Right lobe of liver (tissue), 6 donors: ENCODE measurements around the gene THADA. TPM values are rescaled to one million over a fixed set of nuclear protein-coding genes. Genes with fewer than 3 reads are reported as not detected.

Source experiments
- ATAC-seq, 4 donors: fragments of 200-7000 bp; cut with Tn5 transposase; one replicate each; pipeline ENCODE4 v1.9.1; 2020; ENCODE audit warnings: mild to moderate bottlenecking in 4 of 4, moderate library complexity in 4 of 4
- DNase-seq, 3 donors: peaks; one replicate each; pipeline ENCODE4 v3.0.0-alpha.2; 2020
- H3K27ac ChIP-seq, 3 donors: fragments of 200-600 bp; one replicate each; pipeline ENCODE4 v1.8.0; 2022
- H3K27me3 ChIP-seq, 2 donors: fragments of 200-600 bp; one replicate each; pipeline ENCODE4 v1.8.0; 2022
- H3K36me3 ChIP-seq, 4 donors: fragments of 200-600 bp; sonication (generic) in 1 of 4; one replicate each; pipeline versions ENCODE4 v1.5.1 to v1.8.0; 2017 to 2022; ENCODE audit warnings: control low read depth in 1 of 4
- H3K4me1 ChIP-seq, 4 donors: fragments of 200-600 bp; sonication (generic) in 1 of 4; one replicate each; pipeline versions ENCODE4 v1.5.1 to v1.8.0; 2017 to 2022; ENCODE audit warnings: control low read depth in 1 of 4
- H3K4me3 ChIP-seq, 3 donors: fragments of 200-600 bp; one replicate each; pipeline ENCODE4 v1.8.0; 2022
- H3K9me3 ChIP-seq, 4 donors: fragments of 200-600 bp; sonication (generic) in 1 of 4; one replicate each; pipeline versions ENCODE4 v1.5.1 to v1.8.0; 2017 to 2022; ENCODE audit warnings: control low read depth in 1 of 4
- CTCF ChIP-seq, 4 donors: fragments of 200-600 bp in 3 of 4; fragments of 450-650 bp in 1 of 4; IDR thresholded peaks; one replicate each; pipeline versions ENCODE4 v1.5.1 to v1.8.0; 2016 to 2022; ENCODE audit warnings: antibody characterized with exemption in 4 of 4, mild to moderate bottlenecking in 2 of 4
- POLR2A ChIP-seq: fragments of 450-650 bp; IDR thresholded peaks from one replicate; pipeline ENCODE4 v1.6.1; 2017; ENCODE audit warnings: antibody characterized with exemption, mild to moderate bottlenecking
- WGBS: methylation state at CpG from one replicate; pipeline ENCODE4 v1.1.6; 2018; ENCODE audit warnings: low coverage, low lambda C conversion rate; ENCODE audit not compliant: insufficient coverage; ENCODE audit errors: missing lambda C conversion rate; 5-methylcytosine and 5-hydroxymethylcytosine counted together
- intact Hi-C, 2 donors: fragments of 100-400 bp; cut with DNase I; formaldehyde crosslinking; loops; one replicate each; pipeline versions ENCODE4 v1.11.2 to v1.14.1; 2022
- total RNA-seq, 6 experiments: library from RNA; depleted of rRNA in 2 of 6; stranded (reverse); fragments of >200 nt in 2 of 6; fragmentation: NEBNext Ultra II Directional in 3 of 6; extraction: Animal tissue kit (Norgen Biotek cat#: 25700) in 3 of 6; gene quantifications; one replicate each; pipeline versions ENCODE4 v1.1.0 to v1.2.4, GENCODE V29; 2016 to 2023
- donor health status: DM: no; HTN: yes; CAD: no.
- donor health status: DM: no; HTN: no; CAD: no.
- donor health status: DM: no; HTN: no; CAD: no.
- donor health status: DM: no; HTN: yes; CAD: no.
- donor health status: DM: no; HTN: yes; CAD: no.

The THADA gene
- total RNA-seq, 6 experiments from 2014 or later: 12.2 to 21.6 (median 14.0) TPM

- intact Hi-C loops: no loop called here
- no peak overlapping the region for H3K27ac ChIP-seq
- H3K4me3 ChIP-seq: no peak overlapping the region
- peaks cover 0 to 23% (median 5%) of the 10 kb centered on the region in 4 donors for H3K4me1 ChIP-seq
- H3K9me3 ChIP-seq: no peaks in the 10 kb centered on the region
- no peak for ATAC-seq
- no peaks in the 10 kb centered on the region for H3K27me3 ChIP-seq
- TF ChIP-seq POLR2A: no peak
- TF ChIP-seq CTCF (IDR thresholded peaks at IDR 0.05): no peak
- no peak for DNase-seq
- no peaks in the 10 kb centered on the region for H3K36me3 ChIP-seq
- 87% methylated on average over 2 of the region's 2 CpGs for WGBS
Observed at GRCh38 chr2:43491065-43491639, 104.7 kb downstream of the THADA start.

- WGBS: 94% methylated on average over 1 of the region's 1 CpG
- DNase-seq (no peak), ATAC-seq (no peak)
- Histone ChIP-seq H3K4me3 (no peak overlapping the region), H3K36me3 (no peaks in the 10 kb centered on the region), H3K4me1 (peaks cover 0 to 28% (median 10%) of the 10 kb centered on the region in 4 donors), H3K9me3 (no peaks in the 10 kb centered on the region), H3K27ac (no peak overlapping the region), H3K27me3 (no peaks in the 10 kb centered on the region)
- TF ChIP-seq CTCF (IDR thresholded peaks at IDR 0.05) (no peak), POLR2A (no peak)
- intact Hi-C loops: no loop called here
Observed at GRCh38 chr2:43490252-43490786, 105.5 kb downstream of the THADA start.

- TF ChIP-seq CTCF (IDR thresholded peaks at IDR 0.05) (no peak), POLR2A (no peak)
- 74% methylated on average over 3 of the region's 3 CpGs for WGBS
- Histone ChIP-seq H3K27me3 (no peaks in the 10 kb centered on the region), H3K4me3 (no peak overlapping the region), H3K36me3 (no peaks in the 10 kb centered on the region), H3K27ac (no peak overlapping the region), H3K9me3 (no peaks in the 10 kb centered on the region), H3K4me1 (peaks cover 0 to 35% (median 16%) of the 10 kb centered on the region in 4 donors)
- intact Hi-C loops: loop anchor here in 1 of 2 donors (10.0 kb wide), 1 partner anchor 254 kb away; no protein-coding TSS in a partner anchor
- no peak for ATAC-seq
- no peak for DNase-seq
Observed at GRCh38 chr2:43488737-43489136, 107.1 kb downstream of the THADA start.

DNA sequence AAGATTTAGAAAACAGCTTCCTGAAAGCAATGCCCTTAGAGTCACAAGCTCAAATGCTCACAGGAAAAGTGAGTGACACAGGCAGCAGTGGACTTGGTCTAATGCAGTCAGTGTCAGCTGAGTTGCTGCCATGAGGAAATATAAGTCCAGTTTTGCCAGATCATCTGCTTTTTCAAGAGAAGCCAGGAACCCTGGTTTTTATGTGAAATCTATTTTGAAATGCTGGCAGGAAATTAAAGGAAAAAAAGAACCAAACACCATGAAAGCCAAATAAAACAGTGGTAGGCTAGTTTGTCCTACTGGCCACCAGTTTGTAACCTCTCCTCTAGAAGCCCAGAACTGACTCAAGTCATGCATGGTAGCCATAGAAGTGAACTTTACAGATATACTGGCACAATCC lies 109.2 kb downstream of the THADA start:
- ATAC-seq: peak; percentile 87 to 91 (median 88)
- H3K4me1 ChIP-seq: peaks cover 0 to 46% (median 19%) of the 10 kb centered on the region in 4 donors

More for the DNA sequence above, 109.2 kb downstream of the THADA start:
- H3K4me3 ChIP-seq: no peak overlapping the region
- intact Hi-C loops: loop anchor here in 1 of 2 donors (10.0 kb wide), 1 partner anchor 252 kb away; no protein-coding TSS in a partner anchor
- H3K27me3 ChIP-seq: no peaks in the 10 kb centered on the region
- H3K27ac ChIP-seq: peak overlapping the region; percentile 42 to 88 (median 58)
- no peaks in the 10 kb centered on the region for H3K36me3 ChIP-seq
- no peaks in the 10 kb centered on the region for H3K9me3 ChIP-seq
- peak in 1 of 4 donors; percentile 8 for TF ChIP-seq CTCF (IDR thresholded peaks at IDR 0.05)
- peak; percentile 46 for TF ChIP-seq POLR2A
- peak in 2 of 3 donors; percentile 36 to 77 for DNase-seq
